CD4-positive, alpha-beta T cell (primary cell): ENCODE measurements around the gene PDE7B. TPM values are rescaled to one million over a fixed set of nuclear protein-coding genes. Genes with fewer than 3 reads are reported as not detected.
A peak's percentile ranks its signal among the peaks of the same experiment; 100 is the strongest.

ENCODE experiments used
- ATAC-seq: fragments of 200-7000 bp; cut with Tn5 transposase; one replicate; pipeline ENCODE4 v1.10.0; 2022; ENCODE audit warnings: mild to moderate bottlenecking; ENCODE audit not compliant: poor library complexity
- CTCF ChIA-PET: fragments of 350-600 bp; sonication (Branson Sonifier 250); formaldehyde crosslinking; loops from one replicate; lab custom pipeline; 2021; ENCODE audit warnings: antibody characterized with exemption, inconsistent platforms; lab: Charles Lee
- POLR2A ChIA-PET: fragments of 350-600 bp; sonication (Branson Sonifier 250); formaldehyde crosslinking; loops from one replicate; lab custom pipeline; 2021; ENCODE audit warnings: antibody characterized with exemption, inconsistent platforms; lab: Charles Lee
- DNase-seq, 14 experiments: peaks; one replicate each; pipeline ENCODE4 v3.0.0-alpha.2; 2013 to 2020; ENCODE audit warnings: mixed read lengths in 2 of 14
- H3K27ac ChIP-seq, 2 donors: one replicate each; pipeline versions ENCODE4 v1.5.1 to v1.7.0; 2013; ENCODE audit warnings: low read length in 2 of 2, low read depth in 1 of 2, mild to moderate bottlenecking in 1 of 2
- H3K27me3 ChIP-seq, 2 experiments: 1 replicate in 1 of 2; 2 replicates in 1 of 2; pipeline versions ENCODE4 v1.6.1 to v1.7.0; 2013; ENCODE audit warnings: low read length in 2 of 2, control low read depth in 1 of 2, mild to moderate bottlenecking in 1 of 2, moderate library complexity in 1 of 2; ENCODE audit not compliant: insufficient read depth in 2 of 2, control insufficient read depth in 1 of 2
- H3K36me3 ChIP-seq: one replicate; pipeline ENCODE4 v1.6.1; 2013; ENCODE audit warnings: low read length, control low read depth; ENCODE audit not compliant: insufficient read depth
- H3K4me1 ChIP-seq: one replicate; pipeline ENCODE4 v1.6.1; 2013; ENCODE audit warnings: low read length, control low read depth; ENCODE audit not compliant: insufficient read depth
- H3K4me3 ChIP-seq: one replicate; pipeline ENCODE4 v1.5.1; 2013; ENCODE audit warnings: mild to moderate bottlenecking, low read length, moderate library complexity
- H3K9me3 ChIP-seq, 2 experiments: 1 replicate in 1 of 2; 2 replicates in 1 of 2; pipeline versions ENCODE4 v1.6.1 to v1.7.0; 2013; ENCODE audit warnings: low read length in 2 of 2, mild to moderate bottlenecking in 2 of 2, control low read depth in 1 of 2, moderate library complexity in 1 of 2; ENCODE audit not compliant: control insufficient read depth in 1 of 2, insufficient read depth in 1 of 2
- H3K27ac Mint-ChIP-seq: one replicate; pipeline ENCODE4 v1.8.0; 2020; ENCODE audit warnings: mixed read lengths
- H3K27me3 Mint-ChIP-seq: one replicate; pipeline ENCODE4 v1.8.0; 2021; ENCODE audit warnings: mixed read lengths
- H3K36me3 Mint-ChIP-seq: one replicate; pipeline ENCODE4 v1.8.0; 2021; ENCODE audit warnings: low read depth, mixed read lengths
- H3K4me1 Mint-ChIP-seq: one replicate; pipeline ENCODE4 v1.8.0; 2021; ENCODE audit warnings: low read depth, mixed read lengths
- H3K4me3 Mint-ChIP-seq: one replicate; pipeline ENCODE4 v1.8.0; 2020; ENCODE audit warnings: mild to moderate bottlenecking, mixed read lengths
- H3K9me3 Mint-ChIP-seq: one replicate; pipeline ENCODE4 v1.8.0; 2020; ENCODE audit warnings: mixed read lengths
- CTCF ChIP-seq: fragments of 200-600 bp; IDR thresholded peaks from one replicate; pipeline ENCODE4 v1.8.0; 2022; ENCODE audit warnings: antibody characterized with exemption, mild to moderate bottlenecking
- intact Hi-C, 2 experiments: fragments of 100-400 bp; cut with DNase I in 1 of 2; cut with micrococcal nuclease in 1 of 2; formaldehyde crosslinking; loops; one replicate each; pipeline versions ENCODE4 v1.15.1 to v1.9.0; 2023 to 2025; cut with DNase I, micrococcal nuclease
- total RNA-seq, 174 experiments: library from RNA in 2 of 174; stranded (reverse) in 2 of 174; gene quantifications; one replicate each; pipeline ENCODE4 v1.2.3 and lab custom pipeline; 2021 to 2026

PDE7B gene
- total RNA-seq, 2 experiments from 2014 or later: 0.25 to 0.34 TPM

- H3K9me3 ChIP-seq: no peaks in the 10 kb centered on the region
- H3K36me3 ChIP-seq: no peaks in the 10 kb centered on the region
- intact Hi-C loops: no loop called here
- no peak overlapping the region for H3K27ac ChIP-seq
- Mint-ChIP-seq H3K36me3 (no peaks in the 10 kb centered on the region), H3K9me3 (no peaks in the 10 kb centered on the region), H3K27me3 (no peaks in the 10 kb centered on the region), H3K4me3 (no peak overlapping the region), H3K27ac (no peak overlapping the region), H3K4me1 (no peaks in the 10 kb centered on the region)
- ChIA-PET CTCF (no interaction called here), POLR2A (no interaction called here)
- ATAC-seq: no peak
- no peak for DNase-seq
- H3K4me1 ChIP-seq: no peaks in the 10 kb centered on the region
- H3K27me3 ChIP-seq: no peaks in the 10 kb centered on the region
- TF ChIP-seq CTCF: no peak
- no peak overlapping the region for H3K4me3 ChIP-seq
These were observed 174.2 kb downstream of the PDE7B start for GRCh38 chr6:136025736-136026135.

DNA sequence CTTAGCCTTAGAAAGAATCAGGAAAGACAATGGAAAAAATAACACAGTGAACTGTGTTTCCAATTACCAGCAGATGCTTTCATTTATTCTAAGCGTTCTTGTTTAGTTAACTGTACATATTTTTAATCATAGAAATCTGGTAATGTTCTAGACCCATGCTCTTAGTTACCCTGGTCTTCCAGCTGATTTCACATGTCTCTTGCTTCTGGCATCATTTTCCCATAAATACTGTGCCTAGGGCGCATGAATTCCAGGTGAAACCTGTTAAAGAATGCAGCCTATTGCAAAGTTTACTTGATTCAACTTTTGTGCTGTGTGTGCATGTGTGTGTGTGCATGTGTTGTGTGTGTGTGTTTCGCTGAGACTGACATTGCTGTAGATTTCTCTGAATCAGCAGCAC is 178.6 kb downstream of the PDE7B start:
- no peaks in the 10 kb centered on the region for H3K4me1 ChIP-seq
- intact Hi-C loops: loop anchor here in 1 of 2 experiments (5.0 kb wide), 1 partner anchor 197 kb away; no protein-coding TSS in a partner anchor
- Mint-ChIP-seq H3K36me3 (no peaks in the 10 kb centered on the region), H3K27ac (no peak overlapping the region), H3K4me1 (no peaks in the 10 kb centered on the region), H3K27me3 (no peaks in the 10 kb centered on the region), H3K9me3 (no peaks in the 10 kb centered on the region), H3K4me3 (no peak overlapping the region)
- ChIA-PET CTCF (no interaction called here), POLR2A (no interaction called here)
- H3K27me3 ChIP-seq: no peaks in the 10 kb centered on the region
- no peak overlapping the region for H3K4me3 ChIP-seq
- no peak overlapping the region for H3K27ac ChIP-seq
- ATAC-seq: no peak
- no peaks in the 10 kb centered on the region for H3K36me3 ChIP-seq
- no peak for TF ChIP-seq CTCF
- no peaks in the 10 kb centered on the region for H3K9me3 ChIP-seq
- no peak for DNase-seq

GRCh38 chr6:136031982-136032381 is 180.5 kb downstream of the PDE7B start:
- H3K9me3 Mint-ChIP-seq: no peaks in the 10 kb centered on the region
- Histone ChIP-seq H3K36me3 (no peaks in the 10 kb centered on the region), H3K27me3 (no peaks in the 10 kb centered on the region), H3K9me3 (no peaks in the 10 kb centered on the region), H3K4me3 (no peak overlapping the region), H3K4me1 (no peaks in the 10 kb centered on the region), H3K27ac (no peak overlapping the region)
- ChIA-PET CTCF (interaction anchor here (1.8 kb wide), 1 partner anchor 194 kb away, joined by 6 read pairs; no protein-coding TSS in a partner anchor), POLR2A (interaction anchor here (0.6 kb wide), 1 partner anchor 270 kb away, joined by 5 read pairs; no protein-coding TSS in a partner anchor)
- no peaks in the 10 kb centered on the region for H3K4me1 Mint-ChIP-seq
- no peaks in the 10 kb centered on the region for H3K27me3 Mint-ChIP-seq
- no peak for ATAC-seq
- no peak overlapping the region for H3K4me3 Mint-ChIP-seq
- intact Hi-C loops: loop anchor here (1.0 to 5.0 kb wide), 2 partner anchors 194 to 195 kb away; no protein-coding TSS in a partner anchor
- peak; percentile 37 for TF ChIP-seq CTCF
- H3K27ac Mint-ChIP-seq: no peak overlapping the region
- DNase-seq: peak in 2 of 14 experiments; percentile 22
- no peaks in the 10 kb centered on the region for H3K36me3 Mint-ChIP-seq
